ENCODE results near the gene SMAD6.

DNA sequence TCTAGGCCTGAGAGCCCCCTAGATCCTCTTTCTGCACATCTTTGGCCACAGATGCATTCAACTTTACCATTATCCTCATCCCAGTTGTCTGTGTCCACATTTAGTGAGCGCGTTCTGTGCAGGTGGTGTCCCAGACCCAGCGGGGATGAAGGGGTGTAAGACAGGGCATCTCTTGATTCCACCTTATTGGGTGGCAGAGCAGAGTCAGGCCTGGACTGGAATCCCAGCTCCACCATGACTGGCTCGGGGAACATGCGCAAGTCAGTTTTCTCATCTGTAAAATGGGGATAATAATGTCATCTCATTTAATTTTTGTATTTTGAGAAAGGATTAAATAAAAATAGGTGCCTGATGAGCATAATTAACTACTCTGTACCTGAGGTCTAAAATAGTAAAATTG is 7.8 kb downstream of the SMAD6 start:
- TF ChIP-seq EZH2 (IDR thresholded peaks at IDR 0.05; ENCODE audit: insufficient read depth, poor library complexity, severe bottlenecking) (no peak), EZH2phosphoT487 (IDR thresholded peaks at IDR 0.05; ENCODE audit: insufficient read depth, low read depth) (no peak)
